HCT116 (cell line): ENCODE measurements around the gene PLA2G2E. TPM values are rescaled to one million over a fixed set of nuclear protein-coding genes. Genes with fewer than 3 reads are reported as not detected.

ENCODE experiments used
- ATAC-seq: fragments of 200-7000 bp; cut with Tn5 transposase; 2 replicates; pipeline ENCODE4 v1.9.1; 2020; ENCODE audit warnings: mild to moderate bottlenecking, moderate library complexity
- BruUV-seq: library from RNA; stranded (reverse); fragments of 400-500 nt; replicated peaks from 2 replicates; lab custom pipeline; 2021; lab: Mats Ljungman, UMichigan
- CTCF ChIA-PET: fragments of 300-600 bp; sonication (Branson Sonifier 250); formaldehyde crosslinking; loops from one replicate; lab custom pipeline; 2021; ENCODE audit warnings: antibody characterized with exemption; lab: Charles Lee
- POLR2A ChIA-PET: fragments of 300-600, 350-600 bp; sonication (Branson Sonifier 250); formaldehyde crosslinking; loops from one replicate; lab custom pipeline; 2021; ENCODE audit warnings: antibody characterized with exemption; lab: Charles Lee
- RAD21 ChIA-PET, 2 experiments: fragments of 300-600 bp; sonication (Branson Sonifier 250); formaldehyde crosslinking; loops; one replicate each; lab custom pipeline; 2023; ENCODE audit warnings: low total read pairs in 2 of 2; ENCODE audit not compliant: uncharacterized antibody in 2 of 2, unreplicated experiment in 2 of 2, low non-redundant PET in 1 of 2; lab: Charles Lee
- DNase-seq: peaks from one replicate; pipeline ENCODE4 v3.0.0-alpha.2; 2010; ENCODE audit warnings: low read depth, low spot score
- H2AFZ ChIP-seq: fragments of 200-600 bp; shearing (Covaris generic), sonication (generic); 2 replicates; pipeline ENCODE4 v1.6.1; 2017; ENCODE audit warnings: low read depth, mixed run types, mixed read lengths, antibody characterized with exemption, low read length; ENCODE audit not compliant: poor library complexity, severe bottlenecking
- H3K27ac ChIP-seq: 2 replicates; pipeline ENCODE4 v1.5.1; 2012; ENCODE audit warnings: low read depth, low read length
- H3K27me3 ChIP-seq: fragments of 200-600 bp; sonication (generic); 2 replicates; pipeline ENCODE4 v1.6.1; 2016; ENCODE audit warnings: mixed run types, low read length, mixed read lengths; ENCODE audit not compliant: insufficient read depth
- H3K36me3 ChIP-seq, 2 experiments: fragments of 200-500 bp in 1 of 2; fragments of 200-600 bp in 1 of 2; sonication (Bioruptor generic) in 1 of 2; sonication (generic) in 1 of 2; 2 replicates each; pipeline versions ENCODE4 v1.5.1 to v1.6.1; 2014 to 2016; ENCODE audit warnings: low read length in 2 of 2, inconsistent platforms in 1 of 2, mixed read lengths in 1 of 2, mixed run types in 1 of 2; ENCODE audit not compliant: insufficient read depth in 2 of 2, control insufficient read depth in 1 of 2
- H3K4me1 ChIP-seq, 2 experiments: fragments of 200-600 bp in 1 of 2; sonication (generic) in 1 of 2; 2 replicates each; pipeline versions ENCODE4 v1.5.1 to v1.6.1; 2012 to 2017; ENCODE audit warnings: low read length in 2 of 2, inconsistent platforms in 1 of 2, mild to moderate bottlenecking in 1 of 2, mixed read lengths in 1 of 2, mixed run types in 1 of 2, moderate library complexity in 1 of 2; ENCODE audit not compliant: insufficient read depth in 2 of 2, control insufficient read depth in 1 of 2
- H3K4me2 ChIP-seq: fragments of 200-600 bp; sonication (generic); 2 replicates; pipeline ENCODE4 v1.6.1; 2017; ENCODE audit warnings: mixed run types, low read length, mixed read lengths
- H3K4me3 ChIP-seq, 2 experiments: fragments of 200-600 bp in 1 of 2; sonication (generic) in 1 of 2; replicated peaks in 1 of 2; 2 replicates each; pipeline ENCODE4 v1.5.1; 2011 to 2016; ENCODE audit warnings: low read length in 2 of 2, control low read depth in 1 of 2, low read depth in 1 of 2, mild to moderate bottlenecking in 1 of 2, mixed read lengths in 1 of 2, mixed run types in 1 of 2
- H3K79me2 ChIP-seq: fragments of 200-600 bp; sonication (generic); 2 replicates; pipeline ENCODE4 v1.6.1; 2017; ENCODE audit warnings: mild to moderate bottlenecking, mixed run types, low read length, moderate library complexity, mixed read lengths; ENCODE audit not compliant: insufficient read depth
- H3K9ac ChIP-seq: fragments of 200-600 bp; sonication (generic); 2 replicates; pipeline ENCODE4 v1.6.1; 2016; ENCODE audit warnings: low read length, mixed read lengths
- H3K9me2 ChIP-seq: fragments of 200-600 bp; sonication (generic), shearing (Covaris generic); 2 replicates; pipeline ENCODE4 v1.6.1; 2017; ENCODE audit warnings: mixed run types, mild to moderate bottlenecking, moderate library complexity; ENCODE audit not compliant: insufficient read depth
- H3K9me3 ChIP-seq, 2 experiments: fragments of 200-500 bp in 1 of 2; fragments of 200-600 bp in 1 of 2; sonication (Bioruptor generic) in 1 of 2; sonication (generic) in 1 of 2; 2 replicates each; pipeline ENCODE4 v1.6.1; 2014 to 2017; ENCODE audit warnings: low read length in 2 of 2, mixed read lengths in 2 of 2, inconsistent platforms in 1 of 2, low read depth in 1 of 2, mild to moderate bottlenecking in 1 of 2, mixed run types in 1 of 2, moderate library complexity in 1 of 2; ENCODE audit not compliant: control insufficient read depth in 1 of 2, insufficient read depth in 1 of 2
- H4K20me1 ChIP-seq: fragments of 200-600 bp; sonication (generic), shearing (Covaris generic); 2 replicates; pipeline ENCODE4 v1.6.1; 2017; ENCODE audit warnings: mixed run types, mild to moderate bottlenecking, moderate library complexity; ENCODE audit not compliant: insufficient read depth
- ATF3 ChIP-seq: IDR thresholded peaks from 2 replicates; pipeline ENCODE4 v1.6.1; 2012
- CEBPB ChIP-seq: IDR thresholded peaks from 2 replicates; pipeline ENCODE4 v1.6.1; 2012; ENCODE audit warnings: low read depth
- EGR1 ChIP-seq: IDR thresholded peaks from 2 replicates; pipeline ENCODE4 v1.6.1; 2012; ENCODE audit warnings: low read depth
- ELF1 ChIP-seq: IDR thresholded peaks from 2 replicates; pipeline ENCODE4 v1.6.1; 2012; ENCODE audit warnings: low read depth, borderline replicate concordance
- EZH2 ChIP-seq: fragments of 200-600 bp; sonication (generic); IDR thresholded peaks from 2 replicates; pipeline ENCODE4 v1.6.1; 2017; ENCODE audit warnings: antibody characterized with exemption, mixed run types
- FOSL1 ChIP-seq: IDR thresholded peaks from 2 replicates; pipeline ENCODE4 v1.6.1; 2012; ENCODE audit warnings: low read depth
- JUND ChIP-seq: IDR thresholded peaks from 2 replicates; pipeline ENCODE4 v1.6.1; 2012
- MAX ChIP-seq: IDR thresholded peaks from 2 replicates; pipeline ENCODE4 v1.6.1; 2012
- POLR2A ChIP-seq: IDR thresholded peaks from 2 replicates; pipeline ENCODE4 v1.7.0; 2011; ENCODE audit warnings: borderline replicate concordance; ENCODE audit not compliant: insufficient read depth, insufficient read length; ENCODE audit errors: extremely low read depth
- POLR2AphosphoS5 ChIP-seq: IDR thresholded peaks from 2 replicates; pipeline ENCODE4 v1.6.1; 2011; ENCODE audit warnings: mild to moderate bottlenecking, low read depth, low read length, moderate library complexity
- RAD21 ChIP-seq: IDR thresholded peaks from 2 replicates; pipeline ENCODE4 v1.6.1; 2012; ENCODE audit warnings: low read depth, mild to moderate bottlenecking
- SP1 ChIP-seq: IDR thresholded peaks from 2 replicates; pipeline ENCODE4 v1.6.1; 2012; ENCODE audit warnings: low read depth
- SRF ChIP-seq: IDR thresholded peaks from 2 replicates; pipeline ENCODE4 v1.6.1; 2012; ENCODE audit warnings: low read depth
- TCF7L2 ChIP-seq: IDR thresholded peaks from 2 replicates; pipeline ENCODE4 v1.7.0; 2011; ENCODE audit warnings: borderline replicate concordance, inconsistent platforms; ENCODE audit not compliant: insufficient read depth, insufficient read length; ENCODE audit errors: extremely low read depth
- YY1 ChIP-seq: IDR thresholded peaks from 2 replicates; pipeline ENCODE4 v1.6.1; 2011; ENCODE audit warnings: low read length, low read depth, moderate library complexity, mild to moderate bottlenecking; ENCODE audit not compliant: insufficient replicate concordance; ENCODE audit errors: extremely low read depth
- ZBTB33 ChIP-seq: IDR thresholded peaks from 2 replicates; pipeline ENCODE4 v1.6.1; 2011; ENCODE audit warnings: mild to moderate bottlenecking, low read length, moderate library complexity; ENCODE audit not compliant: insufficient replicate concordance; ENCODE audit errors: extremely low read depth
- ZFX ChIP-seq: fragments of 450-650 bp; IDR thresholded peaks from 2 replicates; pipeline ENCODE4 v1.6.1; 2017
- ZNF274 ChIP-seq: fragments of 200-500 bp; sonication (Bioruptor generic); IDR thresholded peaks from 2 replicates; pipeline ENCODE4 v1.6.1; 2014; ENCODE audit warnings: mild to moderate bottlenecking, low read depth, low read length, inconsistent platforms
- intact Hi-C: fragments of 100-400 bp; cut with micrococcal nuclease; formaldehyde crosslinking; loops from 2 replicates; pipeline ENCODE4 v1.10.0; 2022
- total RNA-seq: library from RNA; stranded (reverse); gene quantifications from one replicate; pipeline ENCODE4 v1.2.1, GENCODE V29; 2021; ENCODE audit not compliant: unreplicated experiment

The PLA2G2E gene
- total RNA-seq, 1 experiment from 2014 or later, result not detected

- TF ChIP-seq ZBTB33, result no peak
Measured at GRCh38 chr1:19926296-19927129, 3.1 kb upstream of the PLA2G2E start (continued).

GRCh38 chr1:19925342-19926070 is 2.1 kb upstream of the PLA2G2E start:
- peak; percentile 81 for ATAC-seq
- peak overlapping the region; percentile 9; the same call in 1 of the 2 replicates for H3K27ac ChIP-seq
- TF ChIP-seq POLR2AphosphoS5 (peak; percentile 57; the same call in 1 of the 2 replicates), ZBTB33 (no peak), SRF (no peak; the same call in none of the 2 replicates), EZH2 (no peak), MAX (peak; percentile 61), ATF3 (no peak), SP1 (peak; percentile 96), RAD21 (peak; percentile 45; the same call in 1 of the 2 replicates), FOSL1 (peak; percentile 92), CEBPB (peak; percentile 90), ZNF274 (no peak), POLR2A (no peak), ELF1 (no peak), ZFX (no peak), EGR1 (no peak), TCF7L2 (peak; percentile 93), YY1 (no peak), JUND (peak; percentile 95)

More at GRCh38 chr1:19925342-19926070, 2.1 kb upstream of the PLA2G2E start:
- no TSS peak for BruUV-seq
- Histone ChIP-seq H3K4me1 (peaks cover 27 to 58% of the 10 kb centered on the region in 2 experiments), H3K36me3 (no peaks in the 10 kb centered on the region), H4K20me1 (no peaks in the 10 kb centered on the region), H3K9ac (0 out of 2 replicates have a peak overlapping the region, but pooled peaks have one; percentile 28), H3K4me2 (peak overlapping the region; percentile 66), H2AFZ (peak overlapping the region; percentile 48), H3K4me3 (peak overlapping the region in 1 of 2 experiments; percentile 2; a peak in 1 of 4 replicates), H3K9me2 (no peaks in the 10 kb centered on the region), H3K9me3 (no peaks in the 10 kb centered on the region; a peak in 2 of 4 replicates), H3K27me3 (no peaks in the 10 kb centered on the region), H3K79me2 (no peaks in the 10 kb centered on the region)
- ChIA-PET POLR2A (no interaction called here), CTCF (no interaction called here), RAD21 (no interaction called here)
- peak; percentile 95 for DNase-seq
- intact Hi-C loops, result no loop called here
